HCT116 (cell line): Measurements from ENCODE around the gene DTNB. TPM values are rescaled to one million over a fixed set of nuclear protein-coding genes. Genes with fewer than 3 reads are reported as not detected.

ENCODE experiments used
- ATAC-seq: fragments of 200-7000 bp; cut with Tn5 transposase; 2 replicates; pipeline ENCODE4 v1.9.1; 2020; ENCODE audit warnings: mild to moderate bottlenecking, moderate library complexity
- BruUV-seq: library from RNA; stranded (reverse); fragments of 400-500 nt; replicated peaks from 2 replicates; lab custom pipeline; 2021; lab: Mats Ljungman, UMichigan
- CTCF ChIA-PET: fragments of 300-600 bp; sonication (Branson Sonifier 250); formaldehyde crosslinking; loops from one replicate; lab custom pipeline; 2021; ENCODE audit warnings: antibody characterized with exemption; lab: Charles Lee
- POLR2A ChIA-PET: fragments of 300-600, 350-600 bp; sonication (Branson Sonifier 250); formaldehyde crosslinking; loops from one replicate; lab custom pipeline; 2021; ENCODE audit warnings: antibody characterized with exemption; lab: Charles Lee
- RAD21 ChIA-PET, 2 experiments: fragments of 300-600 bp; sonication (Branson Sonifier 250); formaldehyde crosslinking; loops; one replicate each; lab custom pipeline; 2023; ENCODE audit warnings: low total read pairs in 2 of 2; ENCODE audit not compliant: uncharacterized antibody in 2 of 2, unreplicated experiment in 2 of 2, low non-redundant PET in 1 of 2; lab: Charles Lee
- DNase-seq: peaks from one replicate; pipeline ENCODE4 v3.0.0-alpha.2; 2010; ENCODE audit warnings: low read depth, low spot score
- H2AFZ ChIP-seq: fragments of 200-600 bp; shearing (Covaris generic), sonication (generic); 2 replicates; pipeline ENCODE4 v1.6.1; 2017; ENCODE audit warnings: low read depth, mixed run types, mixed read lengths, antibody characterized with exemption, low read length; ENCODE audit not compliant: poor library complexity, severe bottlenecking
- H3K27ac ChIP-seq: 2 replicates; pipeline ENCODE4 v1.5.1; 2012; ENCODE audit warnings: low read depth, low read length
- H3K27me3 ChIP-seq: fragments of 200-600 bp; sonication (generic); 2 replicates; pipeline ENCODE4 v1.6.1; 2016; ENCODE audit warnings: mixed run types, low read length, mixed read lengths; ENCODE audit not compliant: insufficient read depth
- H3K36me3 ChIP-seq, 2 experiments: fragments of 200-500 bp in 1 of 2; fragments of 200-600 bp in 1 of 2; sonication (Bioruptor generic) in 1 of 2; sonication (generic) in 1 of 2; 2 replicates each; pipeline versions ENCODE4 v1.5.1 to v1.6.1; 2014 to 2016; ENCODE audit warnings: low read length in 2 of 2, inconsistent platforms in 1 of 2, mixed read lengths in 1 of 2, mixed run types in 1 of 2; ENCODE audit not compliant: insufficient read depth in 2 of 2, control insufficient read depth in 1 of 2
- H3K4me1 ChIP-seq, 2 experiments: fragments of 200-600 bp in 1 of 2; sonication (generic) in 1 of 2; 2 replicates each; pipeline versions ENCODE4 v1.5.1 to v1.6.1; 2012 to 2017; ENCODE audit warnings: low read length in 2 of 2, inconsistent platforms in 1 of 2, mild to moderate bottlenecking in 1 of 2, mixed read lengths in 1 of 2, mixed run types in 1 of 2, moderate library complexity in 1 of 2; ENCODE audit not compliant: insufficient read depth in 2 of 2, control insufficient read depth in 1 of 2
- H3K4me2 ChIP-seq: fragments of 200-600 bp; sonication (generic); 2 replicates; pipeline ENCODE4 v1.6.1; 2017; ENCODE audit warnings: mixed run types, low read length, mixed read lengths
- H3K4me3 ChIP-seq, 2 experiments: fragments of 200-600 bp in 1 of 2; sonication (generic) in 1 of 2; replicated peaks in 1 of 2; 2 replicates each; pipeline ENCODE4 v1.5.1; 2011 to 2016; ENCODE audit warnings: low read length in 2 of 2, control low read depth in 1 of 2, low read depth in 1 of 2, mild to moderate bottlenecking in 1 of 2, mixed read lengths in 1 of 2, mixed run types in 1 of 2
- H3K79me2 ChIP-seq: fragments of 200-600 bp; sonication (generic); 2 replicates; pipeline ENCODE4 v1.6.1; 2017; ENCODE audit warnings: mild to moderate bottlenecking, mixed run types, low read length, moderate library complexity, mixed read lengths; ENCODE audit not compliant: insufficient read depth
- H3K9ac ChIP-seq: fragments of 200-600 bp; sonication (generic); 2 replicates; pipeline ENCODE4 v1.6.1; 2016; ENCODE audit warnings: low read length, mixed read lengths
- H3K9me2 ChIP-seq: fragments of 200-600 bp; sonication (generic), shearing (Covaris generic); 2 replicates; pipeline ENCODE4 v1.6.1; 2017; ENCODE audit warnings: mixed run types, mild to moderate bottlenecking, moderate library complexity; ENCODE audit not compliant: insufficient read depth
- H3K9me3 ChIP-seq, 2 experiments: fragments of 200-500 bp in 1 of 2; fragments of 200-600 bp in 1 of 2; sonication (Bioruptor generic) in 1 of 2; sonication (generic) in 1 of 2; 2 replicates each; pipeline ENCODE4 v1.6.1; 2014 to 2017; ENCODE audit warnings: low read length in 2 of 2, mixed read lengths in 2 of 2, inconsistent platforms in 1 of 2, low read depth in 1 of 2, mild to moderate bottlenecking in 1 of 2, mixed run types in 1 of 2, moderate library complexity in 1 of 2; ENCODE audit not compliant: control insufficient read depth in 1 of 2, insufficient read depth in 1 of 2
- H4K20me1 ChIP-seq: fragments of 200-600 bp; sonication (generic), shearing (Covaris generic); 2 replicates; pipeline ENCODE4 v1.6.1; 2017; ENCODE audit warnings: mixed run types, mild to moderate bottlenecking, moderate library complexity; ENCODE audit not compliant: insufficient read depth
- CBX3 ChIP-seq: IDR thresholded peaks from 2 replicates; pipeline ENCODE4 v1.6.1; 2012; ENCODE audit warnings: low read depth
- EZH2 ChIP-seq: fragments of 200-600 bp; sonication (generic); IDR thresholded peaks from 2 replicates; pipeline ENCODE4 v1.6.1; 2017; ENCODE audit warnings: antibody characterized with exemption, mixed run types
- EZH2phosphoT487 ChIP-seq: fragments of 200-600 bp; IDR thresholded peaks from 2 replicates; pipeline ENCODE4 v1.6.1; 2018; ENCODE audit warnings: antibody characterized with exemption, borderline replicate concordance
- FOSL1 ChIP-seq: IDR thresholded peaks from 2 replicates; pipeline ENCODE4 v1.6.1; 2012; ENCODE audit warnings: low read depth
- JUND ChIP-seq: IDR thresholded peaks from 2 replicates; pipeline ENCODE4 v1.6.1; 2012
- POLR2A ChIP-seq: IDR thresholded peaks from 2 replicates; pipeline ENCODE4 v1.7.0; 2011; ENCODE audit warnings: borderline replicate concordance; ENCODE audit not compliant: insufficient read depth, insufficient read length; ENCODE audit errors: extremely low read depth
- POLR2AphosphoS5 ChIP-seq: IDR thresholded peaks from 2 replicates; pipeline ENCODE4 v1.6.1; 2011; ENCODE audit warnings: mild to moderate bottlenecking, low read depth, low read length, moderate library complexity
- RAD21 ChIP-seq: IDR thresholded peaks from 2 replicates; pipeline ENCODE4 v1.6.1; 2012; ENCODE audit warnings: low read depth, mild to moderate bottlenecking
- SP1 ChIP-seq: IDR thresholded peaks from 2 replicates; pipeline ENCODE4 v1.6.1; 2012; ENCODE audit warnings: low read depth
- SRF ChIP-seq: IDR thresholded peaks from 2 replicates; pipeline ENCODE4 v1.6.1; 2012; ENCODE audit warnings: low read depth
- YY1 ChIP-seq: IDR thresholded peaks from 2 replicates; pipeline ENCODE4 v1.6.1; 2011; ENCODE audit warnings: low read length, low read depth, moderate library complexity, mild to moderate bottlenecking; ENCODE audit not compliant: insufficient replicate concordance; ENCODE audit errors: extremely low read depth
- ZFX ChIP-seq: fragments of 450-650 bp; IDR thresholded peaks from 2 replicates; pipeline ENCODE4 v1.6.1; 2017
- ZNF274 ChIP-seq: fragments of 200-500 bp; sonication (Bioruptor generic); IDR thresholded peaks from 2 replicates; pipeline ENCODE4 v1.6.1; 2014; ENCODE audit warnings: mild to moderate bottlenecking, low read depth, low read length, inconsistent platforms
- intact Hi-C: fragments of 100-400 bp; cut with micrococcal nuclease; formaldehyde crosslinking; loops from 2 replicates; pipeline ENCODE4 v1.10.0; 2022
- total RNA-seq: library from RNA; stranded (reverse); gene quantifications from one replicate; pipeline ENCODE4 v1.2.1, GENCODE V29; 2021; ENCODE audit not compliant: unreplicated experiment

The DTNB gene
- total RNA-seq, 1 experiment from 2014 or later: 30.2 TPM

- POLR2A ChIA-PET: interaction anchor here (0.6 kb wide), 1 partner anchor 281 kb away, joined by 3 read pairs; no protein-coding TSS in a partner anchor
- Histone ChIP-seq H3K9me2 (no peaks in the 10 kb centered on the region), H3K27ac (no peak overlapping the region), H2AFZ (no peak overlapping the region), H3K4me1 (no peaks in the 10 kb centered on the region), H3K4me3 (no peak overlapping the region), H3K9ac (no peak overlapping the region)
- no peak for DNase-seq
- RAD21 ChIA-PET: no interaction called here
- TF ChIP-seq SP1: no peak
- TF ChIP-seq RAD21: no peak
- no peak for TF ChIP-seq EZH2
- no peak for TF ChIP-seq YY1
- TF ChIP-seq JUND: no peak
- no peak for TF ChIP-seq FOSL1
- no peak for TF ChIP-seq ZFX
- no peak for TF ChIP-seq EZH2phosphoT487
- no peak for TF ChIP-seq ZNF274
- TF ChIP-seq SRF: no peak
- TF ChIP-seq POLR2AphosphoS5: no peak
- TF ChIP-seq, all 23 proteins: peak for 0
- no peak overlapping the region for H3K4me2 ChIP-seq
- intact Hi-C loops: no loop called here
- no peaks in the 10 kb centered on the region for H4K20me1 ChIP-seq
- CTCF ChIA-PET: no interaction called here
- H3K79me2 ChIP-seq: no peaks in the 10 kb centered on the region
- no peak for ATAC-seq
- no peaks in the 10 kb centered on the region for H3K27me3 ChIP-seq
- H3K9me3 ChIP-seq: no peaks in the 10 kb centered on the region
- no TSS peak for BruUV-seq
- no peaks in the 10 kb centered on the region for H3K36me3 ChIP-seq
These were observed 115.1 kb downstream of the DTNB start for GRCh38 chr2:25558262-25558661.

GRCh38 chr2:25557179-25558036 lies 116.0 kb downstream of the DTNB start:
- TF ChIP-seq POLR2A (no peak), CBX3 (no peak), POLR2AphosphoS5 (no peak), ZNF274 (no peak)
- no peak overlapping the region for H3K4me3 ChIP-seq
- no peaks in the 10 kb centered on the region for H3K9me2 ChIP-seq
- H3K79me2 ChIP-seq: no peaks in the 10 kb centered on the region
- POLR2A ChIA-PET: no interaction called here
- RAD21 ChIA-PET: no interaction called here
- no peaks in the 10 kb centered on the region for H4K20me1 ChIP-seq
- H3K9me3 ChIP-seq: no peaks in the 10 kb centered on the region
- no peaks in the 10 kb centered on the region for H3K27me3 ChIP-seq
- intact Hi-C loops: no loop called here
- H3K4me2 ChIP-seq: no peak overlapping the region
- H3K36me3 ChIP-seq: no peaks in the 10 kb centered on the region
- no peak overlapping the region for H3K27ac ChIP-seq
- CTCF ChIA-PET: no interaction called here
- no peak overlapping the region for H2AFZ ChIP-seq
- BruUV-seq: no TSS peak
- H3K4me1 ChIP-seq: no peaks in the 10 kb centered on the region
- H3K9ac ChIP-seq: no peak overlapping the region
- no peak for ATAC-seq
- no peak for DNase-seq
